ENCODE measurements around the gene CMYA5.
"Not testable (repeated sequence)": the region's sequence is repeated elsewhere in the genome, so short reads cannot be mapped to it uniquely, and the experiment has no call there.

Gene CMYA5

GRCh38 chr5:79759848-79760247, 70.2 kb downstream of the CMYA5 start:
- H3K27me3 ChIP-seq (ENCODE audit: control insufficient read depth, low read length) = no peaks in the 10 kb centered on the region
- H3F3A ChIP-seq (ENCODE audit: control insufficient read depth, insufficient read depth) = no peaks in the 10 kb centered on the region
- H3K9me2 ChIP-seq (replicated peaks; ENCODE audit: control insufficient read depth, low read length) = no peaks in the 10 kb centered on the region
- H3K36me3 ChIP-seq (ENCODE audit: control insufficient read depth, low read length) = no peaks in the 10 kb centered on the region
- no peaks in the 10 kb centered on the region for H3K9me3 ChIP-seq (ENCODE audit: control insufficient read depth, insufficient read depth, low read length)
- no peaks in the 10 kb centered on the region for H3K79me2 ChIP-seq (ENCODE audit: control insufficient read depth, low read length)
- H3K4me3 ChIP-seq (ENCODE audit: low read length) = no peak overlapping the region
- no peaks in the 10 kb centered on the region for H3K4me1 ChIP-seq (ENCODE audit: control insufficient read depth, low read length)
- no peak for TF ChIP-seq CTCF (IDR thresholded peaks at IDR 0.05; ENCODE audit: low read depth, low read length, poor library complexity, severe bottlenecking)
- no peak for TF ChIP-seq EZH2phosphoT487 (IDR thresholded peaks at IDR 0.05; ENCODE audit: borderline replicate concordance, low read length)
- H4K20me1 ChIP-seq (ENCODE audit: control insufficient read depth, insufficient read depth, low read depth, low read length) = no peaks in the 10 kb centered on the region
- no peak overlapping the region for H3K27ac ChIP-seq (ENCODE audit: low read depth, low read length)
- H3K4me2 ChIP-seq (ENCODE audit: low read length) = no peak overlapping the region

- TF ChIP-seq EZH2phosphoT487 (IDR thresholded peaks at IDR 0.05; ENCODE audit: borderline replicate concordance, low read length) (no peak), CTCF (IDR thresholded peaks at IDR 0.05; ENCODE audit: low read depth, low read length, poor library complexity, severe bottlenecking) (no peak)
- Histone ChIP-seq H3K27ac (ENCODE audit: low read depth, low read length) (no peak overlapping the region), H4K20me1 (ENCODE audit: control insufficient read depth, insufficient read depth, low read depth, low read length) (no peaks in the 10 kb centered on the region), H3K9me3 (ENCODE audit: control insufficient read depth, insufficient read depth, low read length) (no peaks in the 10 kb centered on the region), H3K4me1 (ENCODE audit: control insufficient read depth, low read length) (no peaks in the 10 kb centered on the region), H3K79me2 (ENCODE audit: control insufficient read depth, low read length) (no peaks in the 10 kb centered on the region), H3K4me3 (ENCODE audit: low read length) (no peak overlapping the region), H3K27me3 (ENCODE audit: control insufficient read depth, low read length) (no peaks in the 10 kb centered on the region), H3K9me2 (replicated peaks; ENCODE audit: control insufficient read depth, low read length) (no peaks in the 10 kb centered on the region), H3F3A (ENCODE audit: control insufficient read depth, insufficient read depth) (no peaks in the 10 kb centered on the region), H3K36me3 (ENCODE audit: control insufficient read depth, low read length) (no peaks in the 10 kb centered on the region), H3K4me2 (ENCODE audit: low read length) (no peak overlapping the region)
Measured at GRCh38 chr5:79762929-79763328, 73.3 kb downstream of the CMYA5 start.

GRCh38 chr5:79764147-79764546, 74.5 kb downstream of the CMYA5 start:
- H3F3A ChIP-seq (ENCODE audit: control insufficient read depth, insufficient read depth); H3K9me2 ChIP-seq (replicated peaks; ENCODE audit: control insufficient read depth, low read length); H4K20me1 ChIP-seq (ENCODE audit: control insufficient read depth, insufficient read depth, low read depth, low read length); H3K79me2 ChIP-seq (ENCODE audit: control insufficient read depth, low read length); H3K4me3 ChIP-seq (ENCODE audit: low read length); H3K36me3 ChIP-seq (ENCODE audit: control insufficient read depth, low read length); H3K4me2 ChIP-seq (ENCODE audit: low read length); H3K27ac ChIP-seq (ENCODE audit: low read depth, low read length); H3K9me3 ChIP-seq (ENCODE audit: control insufficient read depth, insufficient read depth, low read length); H3K4me1 ChIP-seq (ENCODE audit: control insufficient read depth, low read length); H3K27me3 ChIP-seq (ENCODE audit: control insufficient read depth, low read length): not testable (repeated sequence)

- no peaks in the 10 kb centered on the region for H3F3A ChIP-seq (ENCODE audit: control insufficient read depth, insufficient read depth)
- H3K27ac ChIP-seq (ENCODE audit: low read depth, low read length) = no peak overlapping the region
- TF ChIP-seq EZH2phosphoT487 (IDR thresholded peaks at IDR 0.05; ENCODE audit: borderline replicate concordance, low read length) = no peak
- no peak for TF ChIP-seq CTCF (IDR thresholded peaks at IDR 0.05; ENCODE audit: low read depth, low read length, poor library complexity, severe bottlenecking)
Measured at GRCh38 chr5:79771387-79771786, 81.8 kb downstream of the CMYA5 start.

More at GRCh38 chr5:79771387-79771786, 81.8 kb downstream of the CMYA5 start:
- H3K4me2 ChIP-seq (ENCODE audit: low read length) = no peak overlapping the region
- H3K27me3 ChIP-seq (ENCODE audit: control insufficient read depth, low read length) = no peaks in the 10 kb centered on the region
- H3K36me3 ChIP-seq (ENCODE audit: control insufficient read depth, low read length) = no peaks in the 10 kb centered on the region
- H3K79me2 ChIP-seq (ENCODE audit: control insufficient read depth, low read length) = no peaks in the 10 kb centered on the region
- no peaks in the 10 kb centered on the region for H3K9me3 ChIP-seq (ENCODE audit: control insufficient read depth, insufficient read depth, low read length)
- no peaks in the 10 kb centered on the region for H4K20me1 ChIP-seq (ENCODE audit: control insufficient read depth, insufficient read depth, low read depth, low read length)
- no peaks in the 10 kb centered on the region for H3K4me1 ChIP-seq (ENCODE audit: control insufficient read depth, low read length)
- no peak overlapping the region for H3K4me3 ChIP-seq (ENCODE audit: low read length)
- H3K9me2 ChIP-seq (replicated peaks; ENCODE audit: control insufficient read depth, low read length) = no peaks in the 10 kb centered on the region

Measured in DOHH2 (cell line).